GM19099 (cell line): Measurements from ENCODE around the gene TMEM233.

Experiments used
- POLR2A ChIP-seq: IDR thresholded peaks from 3 replicates; pipeline ENCODE4 v1.6.1; 2011; ENCODE audit warnings: low read depth; ENCODE audit not compliant: insufficient read length; ENCODE audit errors: extremely low read depth

TMEM233 gene

DNA sequence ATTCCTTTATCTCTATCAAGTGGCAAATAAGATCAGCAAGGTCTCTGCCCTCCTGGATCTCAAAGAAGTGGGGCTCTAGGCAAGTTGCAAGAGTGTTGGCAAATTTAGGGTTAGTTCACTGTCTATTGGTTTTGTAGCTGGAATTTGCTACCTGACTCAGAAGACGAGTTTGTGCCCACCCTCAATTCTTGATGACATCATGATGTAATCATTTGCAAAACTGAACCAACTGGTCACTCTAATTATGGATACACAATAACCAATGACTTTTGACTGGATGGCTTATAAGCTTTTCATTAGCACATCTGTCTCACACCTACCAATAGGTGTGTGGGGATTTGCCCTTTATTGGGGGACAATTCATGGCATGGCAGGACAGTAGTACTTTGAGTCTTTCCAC is 4.6 kb downstream of the TMEM233 start:
- no peak for TF ChIP-seq POLR2A

DNA sequence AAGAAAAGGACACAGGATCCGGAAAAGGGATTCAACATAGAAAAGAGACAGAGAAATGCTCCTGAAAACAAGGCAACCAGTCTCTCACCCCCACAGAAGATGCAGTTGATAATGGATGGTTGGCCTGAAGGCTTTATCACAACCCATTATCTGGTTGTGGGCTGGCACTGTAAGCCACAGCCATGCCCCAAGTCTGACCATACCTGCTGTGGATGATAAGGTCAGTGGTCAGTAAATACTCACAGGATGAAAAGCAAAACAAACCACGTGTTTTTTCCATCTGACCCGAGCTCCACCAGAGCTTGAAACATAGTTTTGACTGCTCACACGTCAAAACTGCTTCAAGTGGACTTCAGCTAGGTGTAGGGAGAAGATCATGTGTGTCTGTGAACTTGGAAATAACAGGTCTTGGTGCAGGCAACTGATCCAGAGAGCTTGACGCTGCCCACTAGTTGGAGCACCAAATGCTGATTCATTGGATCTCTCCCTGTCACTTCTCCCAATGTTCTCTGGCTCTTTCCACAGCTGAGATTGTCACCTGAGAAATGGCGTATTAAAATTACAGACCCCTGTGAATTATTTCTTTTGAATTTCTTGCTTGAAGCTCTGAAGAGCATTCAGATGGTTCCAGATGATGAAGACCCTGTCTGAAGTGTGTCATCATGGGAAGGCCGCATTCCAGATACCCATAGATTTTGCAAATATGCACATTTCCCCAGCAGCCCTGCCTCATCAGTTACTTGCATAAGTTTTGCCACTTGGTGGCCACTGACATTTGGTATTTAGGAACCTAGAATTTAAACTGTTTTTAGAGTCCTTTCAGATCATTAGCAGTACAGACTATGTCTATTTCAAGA is 8.5 kb downstream of the TMEM233 start:
- TF ChIP-seq POLR2A, result no peak

- TF ChIP-seq POLR2A, result no peak
Observed at GRCh38 chr12:119602734-119603094, 9.1 kb downstream of the TMEM233 start.

GRCh38 chr12:119603767-119604166 is 10.2 kb downstream of the TMEM233 start:
- TF ChIP-seq POLR2A, result no peak

- TF ChIP-seq POLR2A, result no peak
Observed at GRCh38 chr12:119609358-119609757, 15.8 kb downstream of the TMEM233 start.

- no peak for TF ChIP-seq POLR2A
Observed at GRCh38 chr12:119613319-119613936, 19.9 kb downstream of the TMEM233 start.

- no peak for TF ChIP-seq POLR2A
Observed at GRCh38 chr12:119614705-119615104, 21.1 kb downstream of the TMEM233 start.

GRCh38 chr12:119615518-119616475 is 22.2 kb downstream of the TMEM233 start:
- TF ChIP-seq POLR2A, result no peak

GRCh38 chr12:119620490-119620889 is 26.9 kb downstream of the TMEM233 start:
- no peak for TF ChIP-seq POLR2A

GRCh38 chr12:119621878-119622277 is 28.3 kb downstream of the TMEM233 start:
- no peak for TF ChIP-seq POLR2A

DNA sequence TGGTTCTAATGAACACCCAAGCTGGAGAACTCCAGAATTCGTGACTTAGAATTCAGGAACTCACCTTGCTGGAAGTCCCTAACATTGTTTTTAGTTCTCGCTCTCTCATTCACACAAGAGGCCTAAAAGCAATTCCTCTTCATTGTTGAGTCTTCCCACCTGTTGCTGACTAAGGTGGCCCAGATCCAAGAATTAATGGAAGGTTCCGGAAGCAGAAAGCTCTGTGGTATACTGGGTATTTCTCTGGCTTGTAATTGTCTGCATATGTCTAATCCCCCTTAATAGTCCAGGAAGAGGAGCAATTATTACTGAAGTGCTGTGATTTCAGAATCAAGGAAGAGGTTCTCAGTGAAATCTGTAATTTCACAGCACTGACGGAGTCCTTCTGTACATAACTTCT is 31.4 kb downstream of the TMEM233 start:
- no peak for TF ChIP-seq POLR2A

DNA sequence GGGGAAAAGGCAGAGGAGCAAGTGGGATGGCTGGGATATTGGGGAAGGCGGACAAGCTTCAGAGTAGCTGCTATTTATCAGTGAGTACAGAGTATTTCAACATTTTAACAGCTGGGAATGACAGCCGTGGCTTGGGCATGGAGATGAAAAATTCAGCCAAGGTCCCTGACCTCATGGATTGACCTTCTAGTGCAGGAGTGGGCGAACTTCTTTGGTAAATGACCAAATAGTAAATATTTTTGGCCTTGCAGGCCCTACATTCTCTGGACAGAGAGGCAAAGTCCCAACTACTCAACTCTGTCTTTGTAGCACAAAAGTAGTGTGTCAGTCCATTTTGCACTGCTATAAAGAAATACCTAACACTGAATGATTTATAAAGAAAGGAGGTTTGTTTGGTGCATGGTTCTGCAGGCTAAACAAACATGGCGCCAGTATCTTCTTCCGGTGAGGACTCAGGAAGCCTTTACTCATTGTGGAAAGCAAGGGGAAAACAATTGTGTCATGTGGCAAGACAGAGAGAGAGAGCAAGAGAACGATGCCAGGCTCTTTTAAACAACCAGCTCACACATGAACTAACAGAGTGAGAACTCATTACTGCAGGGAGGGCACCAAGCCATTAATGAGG is 33.6 kb downstream of the TMEM233 start:
- TF ChIP-seq POLR2A, result no peak

DNA sequence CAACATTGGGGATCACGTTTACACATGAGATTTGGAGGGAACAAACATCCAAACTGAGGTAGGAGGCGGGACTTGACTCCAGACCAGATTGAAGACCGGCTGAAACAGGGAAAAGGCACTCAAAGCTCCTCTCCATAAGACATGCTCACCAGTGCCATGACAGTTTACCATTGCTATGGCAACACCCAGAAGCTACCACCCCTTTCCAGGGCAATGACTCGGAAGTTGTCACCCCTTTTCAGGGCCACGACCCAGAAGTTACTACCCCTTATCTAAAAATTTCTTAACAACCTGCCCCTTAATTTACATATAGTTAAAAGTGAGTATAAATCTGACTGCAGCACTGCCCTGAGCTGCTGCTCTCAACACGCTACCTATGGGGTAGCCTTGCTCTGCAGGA is 34.1 kb downstream of the TMEM233 start:
- TF ChIP-seq POLR2A, result no peak

DNA sequence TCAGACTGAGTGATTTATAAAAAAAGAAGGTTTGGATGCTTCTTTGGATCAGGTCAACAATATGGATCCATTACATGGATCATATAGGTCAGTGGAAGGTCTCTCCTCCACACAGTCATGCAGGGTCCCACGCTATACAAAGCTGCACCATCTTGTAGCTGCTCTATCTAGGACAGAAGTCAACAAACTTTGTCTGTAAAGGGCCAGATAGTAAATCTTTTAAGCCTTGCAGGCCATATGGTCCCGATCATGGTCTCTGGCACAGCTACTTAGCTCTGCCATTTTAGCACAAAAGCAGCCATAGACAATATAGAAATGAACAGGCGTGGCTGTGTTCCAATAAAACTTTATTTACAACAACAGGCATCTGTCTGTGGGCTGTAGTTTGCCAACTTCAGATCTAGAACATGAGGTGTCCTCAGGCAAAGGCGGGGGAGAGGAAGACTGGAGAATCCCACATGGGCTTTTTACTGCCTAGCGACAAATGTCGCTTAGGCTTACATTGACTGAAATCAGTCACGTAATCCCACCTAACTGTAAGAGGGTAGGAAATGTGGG is 36.7 kb downstream of the TMEM233 start:
- TF ChIP-seq POLR2A, result no peak
